Activated T-cell treated with anti-CD3 and anti-CD28 coated beads for 4 hours (primary cell): ENCODE data around the gene ZNF618.

Experiments
- DNase-seq: peaks from one replicate; pipeline ENCODE4 v3.0.0-alpha.2; 2020

The ZNF618 gene

DNA sequence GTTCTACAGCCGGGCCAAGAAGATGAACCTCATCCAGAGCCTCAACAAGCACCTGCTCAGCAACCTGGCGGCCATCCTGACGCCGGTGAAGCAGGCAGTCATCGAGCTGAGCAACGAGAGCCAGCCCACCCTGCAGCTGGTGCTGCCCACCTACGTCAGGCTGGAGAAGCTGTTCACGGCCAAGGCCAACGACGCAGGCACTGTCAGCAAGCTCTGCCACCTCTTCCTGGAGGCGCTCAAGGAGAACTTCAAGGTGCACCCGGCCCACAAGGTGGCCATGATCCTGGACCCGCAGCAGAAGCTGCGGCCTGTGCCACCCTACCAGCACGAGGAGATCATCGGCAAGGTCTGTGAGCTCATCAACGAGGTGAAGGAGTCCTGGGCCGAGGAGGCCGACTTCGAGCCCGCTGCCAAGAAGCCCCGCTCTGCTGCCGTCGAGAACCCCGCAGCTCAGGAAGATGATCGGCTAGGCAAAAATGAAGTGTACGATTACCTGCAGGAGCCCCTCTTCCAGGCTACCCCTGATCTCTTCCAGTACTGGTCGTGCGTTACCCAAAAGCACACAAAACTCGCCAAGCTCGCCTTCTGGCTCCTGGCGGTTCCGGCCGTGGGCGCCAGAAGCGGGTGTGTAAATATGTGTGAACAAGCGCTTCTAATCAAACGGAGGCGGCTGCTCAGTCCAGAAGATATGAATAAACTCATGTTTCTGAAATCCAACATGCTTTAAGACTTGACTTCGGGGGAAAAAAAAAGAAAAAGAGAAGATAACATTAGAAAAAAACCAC, 173.5 kb downstream of the ZNF618 start:
- no peak for DNase-seq

DNA sequence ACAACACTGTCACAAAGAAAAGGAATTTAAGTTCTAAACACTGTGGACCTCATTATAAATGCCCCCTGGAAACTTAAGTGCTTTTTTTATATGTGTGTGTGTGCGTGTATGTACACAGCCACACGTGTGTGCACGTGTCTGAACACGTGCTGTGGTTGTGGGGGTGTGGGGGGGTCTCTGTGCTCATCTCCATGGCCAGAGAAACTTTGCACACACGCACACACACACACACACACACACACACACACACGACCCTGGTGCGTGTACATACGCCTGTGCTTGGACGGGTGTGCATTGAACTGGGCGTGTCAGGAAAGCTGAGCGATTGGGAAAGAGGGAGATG, 174.1 kb downstream of the ZNF618 start:
- no peak for DNase-seq

DNA sequence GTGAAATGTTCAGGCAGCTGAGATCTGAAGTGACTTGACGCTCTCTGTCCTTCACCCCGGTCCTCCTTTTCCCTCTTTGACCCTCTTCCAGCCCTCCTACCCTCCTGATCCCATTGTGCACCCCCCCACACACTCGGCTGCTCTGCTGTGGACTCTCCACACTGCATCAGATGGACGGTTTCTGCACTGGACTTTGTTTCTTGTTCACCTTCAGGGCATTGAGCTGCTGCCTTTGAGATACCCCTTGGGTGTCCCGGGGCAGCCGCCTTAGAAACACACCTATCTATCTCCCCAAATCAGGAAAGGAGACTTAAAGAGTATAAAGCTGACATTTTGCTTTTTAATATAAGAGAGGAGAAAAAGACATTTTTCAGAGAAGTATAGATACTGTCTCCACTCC, 174.5 kb downstream of the ZNF618 start:
- DNase-seq, result no peak

DNA sequence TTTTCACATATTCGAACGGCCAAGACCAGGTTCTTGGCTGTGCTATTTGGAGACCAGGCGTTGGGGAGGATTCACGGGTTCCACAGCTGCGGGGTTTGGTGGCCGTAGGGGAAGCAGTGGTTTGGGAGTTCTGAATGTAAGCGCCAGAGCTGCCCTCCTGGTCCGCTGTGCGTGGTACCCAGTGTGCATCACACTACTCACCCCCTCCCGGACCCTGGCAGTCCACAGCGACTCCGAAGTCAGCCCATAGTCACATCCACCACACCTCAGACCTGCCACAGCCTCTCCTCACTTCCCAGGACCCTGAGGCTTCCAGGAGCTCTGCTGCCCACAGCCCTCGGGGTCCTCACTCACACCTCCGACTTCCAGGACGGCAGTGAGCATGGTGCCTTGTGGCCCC, 175.2 kb downstream of the ZNF618 start:
- DNase-seq, result no peak

DNA sequence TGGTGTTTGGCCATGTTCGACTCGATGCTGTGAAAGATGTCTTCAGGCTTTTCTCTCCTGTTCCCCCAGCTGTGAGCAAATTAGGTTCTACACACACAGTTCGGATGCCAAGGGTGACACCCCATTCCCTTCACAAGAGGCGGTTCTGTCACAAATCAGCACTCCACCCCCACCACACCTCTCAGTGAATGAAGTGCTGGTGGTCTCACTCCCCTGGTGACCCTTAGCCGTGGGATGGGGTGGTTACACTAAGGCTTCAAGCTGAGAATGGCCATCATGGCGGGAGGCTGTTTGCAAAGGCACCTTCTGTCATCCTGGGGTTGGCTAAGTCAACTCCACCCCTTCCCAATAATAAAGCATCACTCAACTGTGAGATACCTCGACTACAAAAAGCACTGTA, 175.6 kb downstream of the ZNF618 start:
- no peak for DNase-seq

DNA sequence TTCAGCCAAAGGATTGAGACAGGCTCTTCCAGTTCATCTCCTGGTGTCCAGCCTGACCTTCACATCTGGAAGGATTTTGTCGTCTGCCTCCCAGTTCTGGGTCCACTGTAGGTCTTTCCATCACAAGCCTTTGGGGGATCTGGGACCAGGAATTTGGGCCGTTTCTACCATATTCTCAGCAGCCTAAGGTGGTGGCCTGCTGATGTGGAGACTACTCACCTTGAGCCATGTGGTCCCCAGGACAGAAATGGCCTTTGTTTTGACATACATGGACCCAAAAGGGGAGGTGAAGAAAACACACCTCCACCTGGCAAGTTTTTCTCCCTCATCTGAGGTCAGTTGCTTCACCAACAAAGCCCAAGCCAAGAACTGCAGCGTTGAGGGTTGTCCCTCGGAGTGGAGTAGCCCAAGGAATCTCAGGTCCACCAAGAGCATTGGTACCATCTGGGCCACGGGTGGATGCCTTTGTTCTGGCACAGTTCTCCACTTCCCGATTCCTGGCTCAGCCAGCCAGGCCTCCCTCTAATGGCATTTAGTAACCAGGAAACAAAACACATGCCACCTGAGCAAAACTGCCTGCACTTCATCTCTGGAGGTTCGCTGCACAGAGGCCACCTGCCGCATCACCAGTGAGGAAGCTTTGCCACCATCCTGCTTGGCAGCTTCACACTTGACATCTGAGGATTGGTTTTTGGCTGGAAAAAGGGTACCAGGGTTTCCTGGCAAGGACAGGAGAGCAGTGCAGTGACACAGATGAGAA, 177.3 kb downstream of the ZNF618 start:
- no peak for DNase-seq

DNA sequence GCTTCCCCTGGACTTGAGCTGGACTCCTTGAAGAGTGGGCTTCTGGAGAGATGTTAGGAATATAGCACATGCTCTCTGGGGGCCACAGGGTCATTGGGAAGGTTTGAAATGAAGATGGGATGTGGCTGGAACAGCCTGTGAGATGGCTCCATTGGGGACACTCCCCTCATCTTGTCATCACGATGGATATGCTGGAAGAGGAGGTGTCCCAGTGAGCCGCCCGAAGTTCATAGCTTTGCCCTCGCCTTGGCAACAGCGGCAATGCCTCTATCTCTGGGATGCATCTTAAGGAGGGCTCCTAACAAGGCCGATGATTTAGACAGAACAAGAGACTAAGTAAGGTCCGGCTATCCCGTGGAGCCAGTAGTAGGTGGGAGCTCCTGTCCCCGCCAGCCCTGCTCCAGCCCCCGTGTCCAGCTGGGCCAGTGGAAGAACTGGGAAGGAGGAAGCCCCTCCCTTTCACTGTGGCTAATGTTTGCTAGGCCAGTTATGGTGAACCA, 178.1 kb downstream of the ZNF618 start:
- DNase-seq, result no peak

DNA sequence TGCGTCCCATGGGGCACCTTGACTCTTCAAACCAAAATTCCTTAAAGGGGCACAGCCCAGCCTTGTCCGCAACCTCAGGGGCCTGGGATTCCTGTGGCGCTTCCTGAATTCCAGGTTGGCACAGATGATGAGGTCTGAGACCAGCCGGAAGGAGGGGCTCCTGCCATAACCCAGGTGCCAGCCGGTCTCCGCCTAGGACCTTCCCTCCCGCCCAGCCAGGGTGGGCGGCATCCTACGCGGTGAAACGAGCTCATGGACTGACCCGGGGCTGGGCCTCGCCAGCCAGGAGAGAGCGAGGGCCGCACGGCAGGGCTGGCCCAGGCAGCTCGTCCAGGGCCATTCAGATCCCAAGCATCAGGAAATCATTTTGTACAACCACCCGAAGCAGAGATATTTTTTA, 179.0 kb downstream of the ZNF618 start:
- DNase-seq, result no peak

DNA sequence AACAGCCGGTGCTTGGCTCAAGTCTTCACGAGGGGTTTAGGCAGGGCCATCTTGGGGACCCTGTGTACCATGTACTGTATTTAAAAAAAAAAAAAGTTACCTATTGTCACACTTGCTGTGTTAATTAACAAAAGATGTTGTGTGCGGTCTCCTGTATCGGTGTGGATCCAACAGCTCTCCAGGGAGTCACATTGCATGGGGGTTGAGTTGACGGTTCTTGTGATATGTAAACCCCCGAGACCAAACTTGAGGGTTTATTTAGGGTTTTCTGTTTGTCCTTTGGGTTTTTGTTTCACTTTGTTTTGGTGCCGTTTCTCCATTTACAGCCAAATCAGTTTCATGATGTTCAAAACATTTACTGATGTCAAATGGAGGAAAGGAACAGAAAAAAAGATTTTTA, 179.8 kb downstream of the ZNF618 start:
- no peak for DNase-seq

DNA sequence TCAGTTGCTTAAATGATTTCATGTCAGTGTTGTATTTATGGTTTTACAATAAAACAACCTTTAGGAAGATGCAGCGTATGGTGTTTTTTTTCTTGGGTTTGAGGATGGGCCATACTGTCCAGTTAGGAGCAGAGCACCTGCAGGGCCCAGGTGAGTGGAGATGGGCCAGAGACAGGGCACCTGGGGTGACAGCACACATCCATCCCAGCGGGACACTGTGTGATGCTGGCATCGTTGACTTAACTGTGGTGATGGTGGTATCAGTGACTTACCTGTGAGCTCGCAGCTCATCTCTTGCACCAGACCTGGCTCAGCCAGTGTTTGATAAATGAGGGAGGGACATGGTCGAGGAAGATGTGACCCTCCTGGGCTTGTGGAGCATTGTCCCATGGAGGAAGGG, 180.4 kb downstream of the ZNF618 start:
- DNase-seq, result no peak

DNA sequence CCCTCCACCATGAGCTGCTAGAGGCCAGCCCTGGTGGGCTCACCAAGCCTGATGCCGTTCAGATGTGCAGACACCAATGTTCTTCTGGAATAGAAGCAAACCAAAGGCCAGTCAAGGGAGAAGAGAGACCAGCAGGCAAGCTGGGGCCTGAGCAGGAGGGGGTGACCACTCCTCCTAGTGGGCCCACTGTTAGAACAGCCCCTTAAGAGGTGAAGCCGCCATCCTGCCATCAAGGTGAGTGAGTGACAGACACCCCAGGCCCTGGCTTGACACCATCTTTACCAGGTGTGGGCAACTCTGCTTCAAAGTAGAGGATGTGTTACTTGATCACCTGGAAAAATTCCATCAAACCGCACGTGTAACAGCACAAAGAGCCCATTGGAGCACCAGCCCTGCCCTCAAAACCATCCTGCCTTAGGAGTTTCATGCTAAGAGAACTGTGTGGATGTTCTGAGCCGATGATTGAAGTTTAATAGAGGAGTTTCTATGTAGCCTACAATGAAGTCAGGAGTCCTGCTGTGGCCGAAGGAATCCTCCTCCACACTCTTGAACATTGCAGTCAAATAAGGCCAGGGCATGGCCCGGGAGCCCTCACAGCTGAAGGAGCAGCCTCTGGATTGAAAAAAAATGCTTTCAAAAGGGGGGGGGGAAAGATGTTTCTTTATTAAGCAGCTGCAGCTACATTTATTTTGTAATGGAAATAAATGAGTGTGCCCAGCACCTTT, 181.2 kb downstream of the ZNF618 start:
- DNase-seq, result no peak

DNA sequence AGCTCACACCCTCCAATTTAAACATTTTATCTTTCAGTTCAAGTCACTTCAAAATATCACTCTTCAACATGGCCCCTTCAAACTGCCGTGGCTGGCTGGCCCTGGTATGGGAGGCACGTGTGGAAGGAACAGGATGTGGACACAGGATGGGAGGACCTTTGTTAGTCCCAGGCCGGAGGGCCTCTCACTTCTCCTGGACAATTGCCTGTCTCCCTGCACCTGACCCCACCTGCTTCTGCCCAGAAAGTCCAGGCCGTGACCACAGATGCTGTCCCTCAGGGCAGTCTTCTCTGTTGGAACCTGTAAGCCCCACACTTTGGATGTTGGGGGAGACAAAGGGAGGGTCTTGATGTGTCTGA, 182.6 kb downstream of the ZNF618 start:
- DNase-seq, result no peak

DNA sequence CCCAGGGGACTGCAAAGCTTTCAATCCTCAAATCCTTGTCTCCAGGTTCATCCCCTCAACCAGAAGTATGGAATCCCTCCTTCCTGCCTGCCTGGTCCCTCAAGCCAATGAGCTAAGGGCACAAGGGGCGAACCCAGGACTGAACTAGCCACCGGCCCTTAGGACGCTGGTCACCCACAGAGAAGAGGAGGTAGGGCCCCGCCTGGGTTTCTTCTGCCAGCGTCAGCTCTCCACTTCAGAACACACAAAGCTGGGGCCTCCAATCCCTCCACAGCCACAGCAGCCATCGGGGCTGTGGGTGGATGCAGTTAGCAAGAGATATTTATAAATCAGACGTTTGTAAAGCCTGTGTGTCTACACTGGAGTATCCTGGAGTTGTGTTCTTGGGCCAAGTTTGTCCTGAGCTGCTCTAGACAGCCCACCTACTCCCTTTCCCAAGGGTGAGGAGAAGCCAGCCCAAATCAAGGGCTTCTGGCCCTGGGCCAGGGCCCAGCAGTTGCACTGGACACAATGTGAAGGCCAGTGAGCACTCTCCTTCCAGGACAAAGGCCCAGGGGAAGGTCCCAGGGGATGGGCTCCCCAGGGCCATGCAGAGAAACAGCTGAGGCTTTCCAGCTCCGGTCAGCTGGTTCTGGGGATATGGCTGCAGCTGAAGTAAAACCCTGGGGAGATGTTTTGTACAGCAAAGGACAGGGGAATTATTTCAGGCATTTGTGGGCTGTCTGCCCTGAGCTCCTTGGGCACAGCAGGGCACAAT, 183.1 kb downstream of the ZNF618 start:
- no peak for DNase-seq

DNA sequence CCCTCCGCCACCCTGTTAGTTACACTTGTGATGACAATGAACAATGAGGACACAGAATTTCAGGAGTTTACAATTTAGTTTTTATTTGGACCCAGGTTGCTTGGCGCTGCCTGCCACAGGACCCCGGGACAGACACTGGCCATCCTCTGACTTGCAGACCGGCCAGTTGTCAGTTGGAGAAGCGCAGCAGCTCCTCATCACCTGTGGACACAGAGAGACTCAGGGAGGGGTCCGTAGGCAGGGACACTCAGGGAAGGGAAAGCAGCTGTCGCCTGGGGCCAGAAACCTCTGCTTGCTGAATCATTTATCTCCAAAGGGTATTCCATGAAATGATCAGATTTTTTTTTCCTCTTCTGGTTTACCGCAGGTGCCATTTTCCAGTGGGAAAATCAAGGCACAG, 184.0 kb downstream of the ZNF618 start:
- no peak for DNase-seq

DNA sequence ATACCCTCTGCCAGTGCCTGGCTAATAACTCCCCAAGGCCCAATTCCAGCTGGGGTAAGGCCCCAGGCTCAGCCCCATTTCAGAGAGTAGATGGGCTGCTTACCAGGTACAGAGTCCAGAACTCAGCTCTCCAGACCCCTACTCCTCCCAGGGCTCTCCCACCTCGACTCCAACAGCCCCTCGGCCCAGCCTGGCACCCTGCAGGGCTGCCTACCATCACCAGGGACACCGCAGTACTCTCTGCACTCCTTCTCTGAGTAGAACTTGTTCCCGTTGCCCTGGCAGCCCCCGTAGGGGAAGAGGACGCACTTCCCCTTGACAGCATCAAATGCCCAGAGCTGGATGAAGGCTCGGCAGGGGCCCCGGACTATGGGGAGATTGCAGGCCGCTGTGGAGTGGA, 184.6 kb downstream of the ZNF618 start:
- DNase-seq, result no peak

DNA sequence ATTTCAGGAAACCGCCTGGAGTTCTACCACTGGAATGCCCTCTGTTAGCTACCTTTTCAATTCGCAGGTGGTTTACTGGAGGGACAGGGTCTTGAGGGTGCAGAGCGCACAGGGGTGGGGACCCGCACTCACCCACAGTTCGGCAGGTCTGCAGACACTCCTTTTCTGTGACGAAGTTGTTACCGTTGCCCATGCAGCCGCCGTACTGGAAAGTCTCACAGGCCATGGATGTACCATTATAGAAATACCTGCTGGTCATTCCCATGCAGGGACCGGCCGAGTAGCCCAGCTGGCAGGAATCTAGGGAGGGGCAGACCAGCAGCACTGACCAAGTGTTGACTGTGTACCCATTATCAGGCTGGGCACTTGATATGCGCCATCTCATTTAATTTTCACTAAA, 185.2 kb downstream of the ZNF618 start:
- no peak for DNase-seq

DNA sequence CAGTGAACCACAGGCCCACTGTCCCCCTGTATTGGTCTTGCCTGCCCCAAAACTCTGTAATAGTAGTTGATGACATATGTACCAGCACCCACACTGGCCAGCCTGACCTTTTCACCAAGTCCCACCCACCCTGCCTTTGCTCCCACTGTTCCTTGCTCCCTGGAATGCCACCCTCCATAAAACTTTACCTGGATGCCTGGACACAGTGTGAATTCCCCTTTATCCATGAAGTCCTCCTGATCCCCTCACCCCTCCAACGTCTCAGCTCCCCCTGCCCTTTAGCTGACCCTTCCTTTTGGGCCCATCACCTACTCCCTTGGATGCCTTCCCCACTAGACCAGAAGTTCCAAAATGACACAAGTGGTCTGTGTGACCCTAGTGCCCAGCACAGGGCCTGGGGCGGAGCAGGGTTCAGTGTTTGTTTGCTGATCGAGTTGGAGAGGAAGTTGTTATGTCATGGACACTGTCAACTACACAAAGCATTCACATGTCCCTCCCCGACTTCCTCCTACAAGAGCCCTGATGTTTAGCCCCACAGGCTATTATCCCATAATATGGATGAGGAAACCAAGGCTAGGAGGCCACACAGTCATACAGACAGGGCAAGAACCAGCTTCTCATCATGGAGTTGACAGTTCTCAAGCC, 185.8 kb downstream of the ZNF618 start:
- no peak for DNase-seq

DNA sequence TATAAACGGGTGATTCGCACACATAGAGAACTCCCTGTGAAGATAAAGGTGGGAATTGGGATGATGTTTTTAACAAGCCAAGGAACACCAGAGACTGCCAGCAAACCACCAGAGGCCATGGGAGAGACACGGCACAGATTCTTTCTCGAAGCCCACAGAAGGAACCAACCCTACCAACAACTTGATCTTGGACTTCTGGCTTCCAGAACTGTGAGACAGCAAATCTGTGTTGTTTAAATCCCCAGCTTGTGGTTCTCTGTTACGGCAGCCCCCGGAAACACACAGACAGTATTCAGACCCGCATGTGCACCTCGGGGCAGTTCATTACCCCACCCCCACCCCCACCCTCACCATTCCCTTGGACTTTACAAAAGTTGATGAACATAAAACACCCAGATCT, 189.2 kb downstream of the ZNF618 start:
- DNase-seq, result no peak

DNA sequence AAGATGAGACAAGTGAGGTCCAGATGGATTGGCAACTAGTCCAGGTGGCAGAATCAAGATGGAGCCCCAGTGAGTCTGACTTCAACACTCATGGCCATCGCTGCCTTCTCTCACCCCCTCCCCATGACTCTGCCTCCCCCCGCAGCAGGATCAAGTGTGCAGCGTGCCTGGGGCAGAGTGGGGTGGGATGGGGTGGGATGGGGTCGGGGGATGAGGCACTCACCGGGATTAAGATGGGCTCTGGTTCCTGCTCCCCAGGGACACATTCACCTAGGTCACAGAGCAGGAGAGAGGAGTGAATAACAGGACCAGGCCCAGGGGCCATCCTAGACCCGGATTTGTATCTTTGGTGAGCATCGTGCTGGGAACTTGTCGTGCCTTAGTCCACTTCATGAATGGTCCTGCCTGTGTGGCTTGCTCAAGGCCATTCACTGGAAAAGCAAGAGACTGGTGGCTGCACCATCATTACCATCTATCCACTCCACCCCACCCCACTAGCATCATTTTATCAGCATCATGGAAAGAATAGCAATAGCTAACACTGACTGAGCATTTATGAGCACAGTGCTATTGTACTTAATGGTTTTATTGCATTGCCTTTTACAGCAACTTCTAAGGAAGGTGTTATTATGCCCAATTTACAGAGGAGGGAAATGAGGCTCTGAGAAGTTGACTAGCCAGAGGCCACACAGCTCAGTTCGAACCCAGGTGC, 193.5 kb downstream of the ZNF618 start:
- no peak for DNase-seq

DNA sequence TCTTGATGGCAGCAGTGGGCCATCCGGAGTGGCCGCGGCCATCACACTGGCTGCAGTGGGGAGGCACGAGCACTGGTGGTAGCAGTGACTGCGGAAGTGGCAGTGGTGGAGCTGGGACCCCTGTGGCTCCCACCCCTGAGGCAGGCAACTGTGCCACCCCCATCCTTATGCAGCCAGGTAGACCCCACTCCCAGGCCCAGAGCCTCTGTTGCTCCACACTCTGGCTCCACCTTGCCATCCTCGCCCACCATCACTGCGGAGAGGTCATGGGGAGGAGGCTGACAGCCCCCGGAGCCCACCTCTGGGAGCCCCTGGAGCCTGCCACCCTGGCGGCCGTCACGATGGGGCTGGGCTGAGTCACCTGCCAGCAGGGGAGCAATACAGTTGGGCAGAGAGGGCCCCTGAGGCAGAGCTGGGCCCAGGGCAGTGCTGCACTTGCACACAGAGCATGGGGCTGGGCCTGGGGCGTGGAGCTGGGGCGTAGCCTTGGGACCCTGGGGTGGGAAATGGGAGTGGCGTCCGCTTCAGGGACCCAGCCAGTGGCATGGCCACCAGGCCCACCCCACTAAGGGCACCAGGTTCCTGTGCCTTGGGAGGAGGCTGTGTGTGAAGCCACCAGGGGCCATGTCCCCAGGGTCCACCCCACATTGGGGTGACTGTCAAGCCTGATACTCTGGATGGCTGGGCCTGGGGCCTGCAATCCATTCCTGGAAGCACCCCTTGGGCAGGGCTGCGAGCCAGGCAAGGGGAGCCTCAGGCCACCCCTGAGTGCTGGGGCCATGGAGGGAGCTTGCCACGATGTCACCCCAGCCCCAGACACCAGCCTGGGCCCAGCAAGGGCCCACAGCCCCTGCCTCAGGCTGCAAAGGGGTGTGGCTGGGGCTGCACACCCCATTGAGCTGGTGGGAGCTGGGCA, 194.3 kb downstream of the ZNF618 start:
- DNase-seq, result no peak
